Neural cell (in vitro differentiated cells): ENCODE data around the gene ACOT7. TPM values are rescaled to one million over a fixed set of nuclear protein-coding genes. Genes with fewer than 3 reads are reported as not detected.
"Not testable (repeated sequence)": the region's sequence is repeated elsewhere in the genome, so short reads cannot be mapped to it uniquely, and the experiment has no call there.

Source experiments
- H2AFZ ChIP-seq: fragments of 200-600, 300-800 bp; sonication (generic), shearing (Covaris generic); 2 replicates; pipeline ENCODE4 v1.6.0; 2014; ENCODE audit warnings: low read depth, mild to moderate bottlenecking, antibody characterized with exemption, low read length, moderate library complexity
- H3F3A ChIP-seq: fragments of 200-600 bp; shearing (Covaris generic); 2 replicates; pipeline ENCODE4 v1.6.1; 2016; ENCODE audit warnings: mild to moderate bottlenecking, moderate library complexity, mixed read lengths, antibody characterized with exemption, low read length; ENCODE audit not compliant: insufficient read depth, poor library complexity, severe bottlenecking
- H3K27ac ChIP-seq: fragments of 200-600, 300-800 bp; sonication (generic), shearing (Covaris generic); 2 replicates; pipeline ENCODE4 v1.5.1; 2014; ENCODE audit warnings: mild to moderate bottlenecking, low read length, moderate library complexity
- H3K27me3 ChIP-seq: fragments of 300-800, 200-600 bp; sonication (generic), shearing (Covaris generic); 2 replicates; pipeline ENCODE4 v1.6.0; 2014; ENCODE audit warnings: mild to moderate bottlenecking, low read depth, low read length, moderate library complexity; ENCODE audit not compliant: insufficient read depth
- H3K36me3 ChIP-seq: fragments of 300-800, 200-600 bp; sonication (generic), shearing (Covaris generic); 2 replicates; pipeline ENCODE4 v1.5.1; 2014; ENCODE audit warnings: mild to moderate bottlenecking, antibody characterized with exemption, low read length, moderate library complexity; ENCODE audit not compliant: insufficient read depth
- H3K4me2 ChIP-seq: fragments of 300-800, 200-600 bp; sonication (generic), shearing (Covaris generic); 2 replicates; pipeline ENCODE4 v1.6.0; 2014; ENCODE audit warnings: mild to moderate bottlenecking, low read length
- H3K4me3 ChIP-seq: fragments of 300-800, 200-600 bp; sonication (generic), shearing (Covaris generic); 2 replicates; pipeline ENCODE4 v1.5.1; 2014; ENCODE audit warnings: mild to moderate bottlenecking, low read length, moderate library complexity
- H3K79me2 ChIP-seq: fragments of 200-600 bp; shearing (Covaris generic); replicated peaks from 2 replicates; pipeline ENCODE4 v1.6.0; 2014; ENCODE audit warnings: mild to moderate bottlenecking, low read length, moderate library complexity; ENCODE audit not compliant: insufficient read depth
- H3K9ac ChIP-seq: fragments of 300-800, 200-600 bp; sonication (generic), shearing (Covaris generic); 2 replicates; pipeline ENCODE4 v1.6.1; 2016; ENCODE audit warnings: mild to moderate bottlenecking, low read length, mixed read lengths
- H3K9me2 ChIP-seq: fragments of 200-600 bp; shearing (Covaris generic); 2 replicates; pipeline ENCODE4 v1.6.1; 2016; ENCODE audit warnings: mild to moderate bottlenecking, low read length, mixed read lengths; ENCODE audit not compliant: insufficient read depth
- H3K9me3 ChIP-seq: fragments of 200-600, 300-800 bp; sonication (generic), shearing (Covaris generic); 2 replicates; pipeline ENCODE4 v1.6.1; 2016; ENCODE audit warnings: mild to moderate bottlenecking, mixed run types, low read length, moderate library complexity, mixed read lengths
- H4K20me1 ChIP-seq: fragments of 200-600 bp; shearing (Covaris generic); 2 replicates; pipeline ENCODE4 v1.6.1; 2016; ENCODE audit warnings: mild to moderate bottlenecking, mixed run types; ENCODE audit not compliant: insufficient read depth
- EP300 ChIP-seq: fragments of 450-650 bp; conservative IDR thresholded peaks from 2 replicates; pipeline ENCODE4 v1.6.1; 2014; ENCODE audit warnings: antibody characterized with exemption, mild to moderate bottlenecking, moderate library complexity; ENCODE audit not compliant: poor library complexity, severe bottlenecking
- EZH2 ChIP-seq: fragments of 200-600, 300-800 bp; shearing (Covaris generic), sonication (generic); IDR thresholded peaks from 2 replicates; pipeline ENCODE4 v1.6.1; 2014; ENCODE audit warnings: antibody characterized with exemption, low read length, borderline replicate concordance, mild to moderate bottlenecking; ENCODE audit not compliant: insufficient read depth, poor library complexity, severe bottlenecking
- MXI1 ChIP-seq: fragments of 450-650 bp; conservative IDR thresholded peaks from 2 replicates; pipeline ENCODE4 v1.6.1; 2014; ENCODE audit warnings: antibody characterized with exemption, mild to moderate bottlenecking; ENCODE audit not compliant: poor library complexity, severe bottlenecking
- POLR2AphosphoS5 ChIP-seq: IDR thresholded peaks from 2 replicates; pipeline ENCODE4 v1.6.1; 2012
- RAD21 ChIP-seq: fragments of 450-650 bp; conservative IDR thresholded peaks from 2 replicates; pipeline ENCODE4 v1.6.1; 2014; ENCODE audit warnings: antibody characterized with exemption, mild to moderate bottlenecking, moderate library complexity
- REST ChIP-seq: IDR thresholded peaks from 2 replicates; pipeline ENCODE4 v1.6.1; 2012; ENCODE audit warnings: borderline replicate concordance
- SMC3 ChIP-seq: fragments of 450-650 bp; conservative IDR thresholded peaks from 2 replicates; pipeline ENCODE4 v1.6.1; 2014; ENCODE audit warnings: antibody characterized with exemption, mild to moderate bottlenecking, moderate library complexity; ENCODE audit not compliant: poor library complexity
- TAF1 ChIP-seq: IDR thresholded peaks from 2 replicates; pipeline ENCODE4 v1.6.1; 2012; ENCODE audit warnings: low read depth
- polyA plus RNA-seq: library from polyadenylated mRNA; depleted of rRNA; stranded (reverse); fragments of >200 nt; gene quantifications from 2 replicates; pipeline ENCODE4 v1.2.3, GENCODE V29; 2014
- TF ChIP-seq, protein P1 (sequence below): fragments of 450-650 bp; IDR thresholded peaks from 2 replicates; pipeline ENCODE4 v1.5.1; 2014; ENCODE audit warnings: antibody characterized with exemption, mild to moderate bottlenecking, moderate library complexity; ENCODE audit not compliant: poor library complexity, severe bottlenecking

The ACOT7 gene
- polyA plus RNA-seq, 1 donor from 2014 or later, result 101 TPM

DNA sequence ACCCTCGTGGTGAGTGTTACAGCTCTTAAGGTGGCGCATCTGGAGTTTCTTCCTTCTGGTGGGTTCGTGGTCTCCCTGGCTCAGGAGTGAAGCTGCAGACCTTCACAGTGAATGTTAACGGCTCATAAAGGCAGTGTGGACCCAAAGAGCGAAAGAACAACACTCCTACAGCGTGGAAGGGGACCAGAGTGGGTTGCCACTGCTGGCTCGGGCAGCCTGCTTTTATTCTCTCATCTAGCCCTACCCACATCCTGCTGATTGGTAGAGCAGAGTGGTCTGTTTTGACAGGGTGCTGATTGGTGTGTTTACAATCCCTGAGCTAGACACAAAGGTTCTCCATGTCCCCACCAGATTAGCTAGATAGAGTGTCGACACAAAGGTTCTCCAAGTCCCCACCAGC lies 1.6 kb upstream of the ACOT7 start:
- H3K4me3 ChIP-seq, H3K27ac ChIP-seq, H2AFZ ChIP-seq, H3K27me3 ChIP-seq, H4K20me1 ChIP-seq, H3K36me3 ChIP-seq, H3K4me2 ChIP-seq, H3K9me2 ChIP-seq, H3K9me3 ChIP-seq, H3K9ac ChIP-seq, H3F3A ChIP-seq: not testable (repeated sequence)
- peaks cover 18% of the 10 kb centered on the region for H3K79me2 ChIP-seq

DNA sequence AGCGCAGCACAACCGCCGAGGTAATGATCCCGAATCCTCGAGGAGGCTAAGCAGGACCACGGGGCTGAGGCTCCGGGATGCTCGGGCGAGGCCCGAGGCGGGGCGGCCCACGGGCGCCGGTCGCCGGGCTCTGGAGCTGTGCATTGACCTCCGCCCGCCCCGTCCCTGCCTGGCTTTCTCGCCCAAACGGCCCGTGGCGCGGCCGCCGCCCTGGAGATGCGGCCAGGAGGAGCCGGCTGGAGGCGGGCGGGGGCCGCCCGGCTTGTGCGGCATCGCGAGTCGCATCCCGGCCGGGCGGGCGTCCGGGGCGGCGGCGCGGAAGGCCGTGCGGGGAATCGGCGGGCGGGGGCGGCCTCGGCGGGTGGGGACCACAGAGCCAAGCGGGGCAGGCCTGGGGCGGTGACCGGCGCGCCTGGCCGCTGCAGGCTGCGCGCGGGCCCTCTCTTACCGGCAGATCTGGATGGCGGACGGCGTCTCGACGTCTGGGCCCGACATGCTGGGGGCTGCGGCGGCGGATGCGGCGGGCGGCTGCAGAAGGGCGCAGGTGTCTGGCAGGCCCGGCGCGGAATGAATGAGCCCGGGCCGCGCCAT lies 663 bp downstream of the ACOT7 start:
- Histone ChIP-seq H2AFZ (peak overlapping the region; percentile 36), H3K4me2 (peak overlapping the region; percentile 99), H3K9me3 (no peaks in the 10 kb centered on the region), H3K9me2 (no peaks in the 10 kb centered on the region), H3K36me3 (no peaks in the 10 kb centered on the region), H3K9ac (peak overlapping the region; percentile 90), H3K27me3 (no peaks in the 10 kb centered on the region), H3K79me2 (peaks cover 26% of the 10 kb centered on the region), H3K27ac (peak overlapping the region; percentile 73), H4K20me1 (no peaks in the 10 kb centered on the region), H3K4me3 (peak overlapping the region; percentile 90), H3F3A (no peaks in the 10 kb centered on the region)
- no peak for TF ChIP-seq SMC3
- no peak for TF ChIP-seq EP300
- peak; percentile 19 for TF ChIP-seq TAF1
- no peak for TF ChIP-seq EZH2
- peak; percentile 91 for TF ChIP-seq POLR2AphosphoS5
- no peak for TF ChIP-seq RAD21
- TF ChIP-seq REST, result no peak
- peak; percentile 31 for TF ChIP-seq MXI1

DNA sequence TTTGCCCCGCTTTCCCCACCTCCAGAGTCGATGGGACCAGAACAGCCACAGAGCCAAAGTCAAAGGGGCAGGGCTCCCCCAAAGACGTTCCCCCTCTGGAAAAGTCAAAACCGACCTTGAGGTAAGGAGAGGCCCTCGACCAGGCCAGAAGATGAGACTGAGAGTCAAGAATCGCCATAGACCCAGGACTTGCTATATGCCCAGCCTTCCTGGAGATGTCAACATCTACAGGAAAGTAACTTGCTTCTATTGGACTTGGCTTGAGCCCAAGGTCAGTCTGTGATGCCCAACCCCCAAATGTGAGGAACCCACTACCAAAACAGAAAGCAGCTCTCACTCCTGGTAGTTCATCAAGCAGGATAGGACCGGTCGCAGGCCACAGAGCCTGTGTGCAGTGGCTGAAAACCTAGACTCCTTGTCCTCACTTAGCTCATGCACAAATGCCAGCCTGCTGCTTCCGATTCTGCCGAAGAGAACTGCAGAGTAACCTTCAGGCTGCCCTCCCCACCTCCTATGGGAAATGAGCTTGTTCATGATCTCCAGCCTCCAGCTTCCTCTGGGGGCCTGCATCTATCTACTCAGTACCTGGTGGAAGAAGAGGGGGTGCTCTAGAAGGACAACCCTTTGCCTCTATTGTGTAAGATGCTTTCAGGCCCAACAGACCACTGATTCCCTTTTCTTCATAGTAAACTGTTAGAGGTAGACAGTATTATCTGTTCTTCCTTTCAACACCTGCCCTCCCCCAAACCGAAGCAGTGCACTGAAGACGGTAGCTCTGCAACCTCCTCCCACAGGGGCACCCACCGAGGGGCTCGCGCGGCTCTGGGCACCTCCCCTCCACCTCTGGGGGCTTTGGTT lies 1.4 kb downstream of the ACOT7 start:
- H3K4me2 ChIP-seq, result peak overlapping the region; percentile 99
- peak overlapping the region; percentile 36 for H2AFZ ChIP-seq
- no peaks in the 10 kb centered on the region for H3K36me3 ChIP-seq
- H4K20me1 ChIP-seq, result peaks cover 3% of the 10 kb centered on the region
- no peaks in the 10 kb centered on the region for H3K9me2 ChIP-seq
- H3F3A ChIP-seq, result no peaks in the 10 kb centered on the region
- peak overlapping the region; percentile 73 for H3K27ac ChIP-seq
- peaks cover 26% of the 10 kb centered on the region for H3K79me2 ChIP-seq
- peak overlapping the region; percentile 90 for H3K9ac ChIP-seq
- TF ChIP-seq, protein P1, sequence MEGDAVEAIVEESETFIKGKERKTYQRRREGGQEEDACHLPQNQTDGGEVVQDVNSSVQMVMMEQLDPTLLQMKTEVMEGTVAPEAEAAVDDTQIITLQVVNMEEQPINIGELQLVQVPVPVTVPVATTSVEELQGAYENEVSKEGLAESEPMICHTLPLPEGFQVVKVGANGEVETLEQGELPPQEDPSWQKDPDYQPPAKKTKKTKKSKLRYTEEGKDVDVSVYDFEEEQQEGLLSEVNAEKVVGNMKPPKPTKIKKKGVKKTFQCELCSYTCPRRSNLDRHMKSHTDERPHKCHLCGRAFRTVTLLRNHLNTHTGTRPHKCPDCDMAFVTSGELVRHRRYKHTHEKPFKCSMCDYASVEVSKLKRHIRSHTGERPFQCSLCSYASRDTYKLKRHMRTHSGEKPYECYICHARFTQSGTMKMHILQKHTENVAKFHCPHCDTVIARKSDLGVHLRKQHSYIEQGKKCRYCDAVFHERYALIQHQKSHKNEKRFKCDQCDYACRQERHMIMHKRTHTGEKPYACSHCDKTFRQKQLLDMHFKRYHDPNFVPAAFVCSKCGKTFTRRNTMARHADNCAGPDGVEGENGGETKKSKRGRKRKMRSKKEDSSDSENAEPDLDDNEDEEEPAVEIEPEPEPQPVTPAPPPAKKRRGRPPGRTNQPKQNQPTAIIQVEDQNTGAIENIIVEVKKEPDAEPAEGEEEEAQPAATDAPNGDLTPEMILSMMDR, result no peak
- TF ChIP-seq EP300 (no peak), MXI1 (no peak), SMC3 (no peak), REST (peak; percentile 33), EZH2 (no peak), TAF1 (peak; percentile 44), POLR2AphosphoS5 (no peak), RAD21 (no peak)
- peak overlapping the region; percentile 90 for H3K4me3 ChIP-seq
- H3K27me3 ChIP-seq, result no peaks in the 10 kb centered on the region
- H3K9me3 ChIP-seq, result no peaks in the 10 kb centered on the region
